ENCODE measurements around the gene PCA3.

Gene PCA3

GRCh38 chr9:76764138-76764537, at the start of gene PCA3:
Gene PCA3, plus strand, starts transcription at chr9:76764438.
- DNase-seq (ENCODE audit: low spot score) = no peak
- TF ChIP-seq CTCF (IDR thresholded peaks at IDR 0.05; ENCODE audit: extremely low read depth, insufficient read depth, missing control alignments) = no peak
- in situ Hi-C loops (cut with MboI; ENCODE audit: low pct_unique_long_range_greater_than_20kb, low sequenced_read_pairs, unreplicated experiment) = no loop called here

GRCh38 chr9:76716085-76716672, 48.1 kb upstream of the PCA3 start:
- TF ChIP-seq CTCF (IDR thresholded peaks at IDR 0.05; ENCODE audit: extremely low read depth, insufficient read depth, missing control alignments) = no peak
- DNase-seq (ENCODE audit: low spot score) = no peak
- in situ Hi-C loops (cut with MboI; ENCODE audit: low pct_unique_long_range_greater_than_20kb, low sequenced_read_pairs, unreplicated experiment) = no loop called here

- no peak for DNase-seq (ENCODE audit: low spot score)
- in situ Hi-C loops (cut with MboI; ENCODE audit: low pct_unique_long_range_greater_than_20kb, low sequenced_read_pairs, unreplicated experiment) = no loop called here
- TF ChIP-seq CTCF (IDR thresholded peaks at IDR 0.05; ENCODE audit: extremely low read depth, insufficient read depth, missing control alignments) = no peak
These were observed 47.1 kb upstream of the PCA3 start for GRCh38 chr9:76717176-76717575.

- no peak for TF ChIP-seq CTCF (IDR thresholded peaks at IDR 0.05; ENCODE audit: extremely low read depth, insufficient read depth, missing control alignments)
- in situ Hi-C loops (cut with MboI; ENCODE audit: low pct_unique_long_range_greater_than_20kb, low sequenced_read_pairs, unreplicated experiment) = no loop called here
- no peak for DNase-seq (ENCODE audit: low spot score)
These were observed 46.6 kb upstream of the PCA3 start for GRCh38 chr9:76717613-76718012.

- in situ Hi-C loops (cut with MboI; ENCODE audit: low pct_unique_long_range_greater_than_20kb, low sequenced_read_pairs, unreplicated experiment) = no loop called here
These were observed 46.1 kb upstream of the PCA3 start for GRCh38 chr9:76718166-76718565.

GRCh38 chr9:76720245-76720644, 44.0 kb upstream of the PCA3 start:
- TF ChIP-seq CTCF (IDR thresholded peaks at IDR 0.05; ENCODE audit: extremely low read depth, insufficient read depth, missing control alignments) = no peak
- no peak for DNase-seq (ENCODE audit: low spot score)
- in situ Hi-C loops (cut with MboI; ENCODE audit: low pct_unique_long_range_greater_than_20kb, low sequenced_read_pairs, unreplicated experiment) = no loop called here

More at GRCh38 chr9:76718166-76718565, 46.1 kb upstream of the PCA3 start:
- peak; percentile 9 for TF ChIP-seq CTCF (IDR thresholded peaks at IDR 0.05; ENCODE audit: extremely low read depth, insufficient read depth, missing control alignments)
- DNase-seq (ENCODE audit: low spot score) = no peak
